HG02870 (cell line): Measurements from ENCODE around the gene UBAC2.

Experiments used
- ATAC-seq: cut with Tn5 transposase; IDR thresholded peaks from one replicate; pipeline ENCODE4 v1.9.1; 2021; ENCODE audit warnings: mild to moderate bottlenecking, moderate library complexity; ENCODE audit not compliant: unreplicated experiment

Gene UBAC2

DNA sequence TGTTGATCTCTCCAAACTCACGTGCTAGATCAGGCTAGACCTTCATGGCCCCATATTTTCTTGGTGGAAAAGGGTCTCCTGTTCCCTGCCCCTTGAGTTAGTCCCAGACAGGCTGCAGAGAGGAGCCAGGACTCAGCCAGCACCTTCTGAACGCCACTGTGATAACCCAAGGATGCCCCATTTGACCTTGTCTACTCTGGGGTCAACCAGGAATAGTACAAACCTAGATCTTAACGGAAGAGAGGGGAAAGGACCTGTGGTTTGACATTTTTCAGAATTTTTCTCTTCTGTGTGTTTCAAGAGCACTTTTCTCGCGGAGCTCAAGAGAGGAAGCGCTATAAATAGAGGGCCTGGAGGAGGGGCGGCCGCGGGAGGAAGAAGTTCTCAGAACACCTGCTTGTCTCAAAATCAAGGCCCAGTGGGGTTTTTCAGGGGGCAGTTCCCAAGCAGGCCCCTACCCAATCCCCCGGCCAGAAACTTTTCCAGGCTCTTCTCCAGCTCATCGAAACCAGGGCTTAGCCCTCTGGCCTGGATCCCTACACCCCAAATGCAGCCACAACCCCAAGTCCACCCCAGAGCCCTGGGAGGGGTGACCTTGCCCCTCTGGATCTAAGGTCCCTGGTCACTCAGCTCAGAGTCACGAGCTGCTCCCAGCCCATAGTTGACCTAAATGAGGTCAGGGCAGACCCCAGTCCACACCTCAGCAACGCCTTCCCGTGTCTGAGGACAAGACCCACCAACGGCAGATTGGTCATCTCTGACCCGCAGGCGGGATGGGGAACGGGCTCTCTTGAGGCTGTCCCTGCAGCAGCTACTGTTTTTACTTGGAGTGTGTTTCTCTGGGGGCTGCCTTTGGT is 225.1 kb downstream of the UBAC2 start:
- peak; percentile 63 for ATAC-seq

GRCh38 chr13:99426426-99426825 is 225.8 kb downstream of the UBAC2 start:
- no peak for ATAC-seq

DNA sequence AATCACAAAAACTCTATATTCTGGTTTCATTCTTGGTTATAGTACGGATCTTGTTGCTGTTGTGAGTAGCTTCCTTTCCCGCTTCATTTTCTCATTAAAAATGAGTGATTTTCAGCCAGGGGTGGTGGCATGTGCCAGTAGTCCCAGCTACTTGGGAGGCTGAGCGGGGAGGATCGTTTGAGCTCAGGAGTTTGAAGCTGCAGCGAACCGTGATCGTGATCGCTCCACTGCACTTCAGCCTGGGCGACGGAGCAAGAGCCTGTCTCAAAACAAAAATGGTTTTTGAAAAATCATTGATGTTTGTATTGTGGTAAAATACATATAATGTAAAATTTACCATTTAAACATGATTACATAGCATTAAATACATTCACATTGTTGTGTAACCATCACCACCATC is 229.0 kb downstream of the UBAC2 start:
- ATAC-seq, result no peak

DNA sequence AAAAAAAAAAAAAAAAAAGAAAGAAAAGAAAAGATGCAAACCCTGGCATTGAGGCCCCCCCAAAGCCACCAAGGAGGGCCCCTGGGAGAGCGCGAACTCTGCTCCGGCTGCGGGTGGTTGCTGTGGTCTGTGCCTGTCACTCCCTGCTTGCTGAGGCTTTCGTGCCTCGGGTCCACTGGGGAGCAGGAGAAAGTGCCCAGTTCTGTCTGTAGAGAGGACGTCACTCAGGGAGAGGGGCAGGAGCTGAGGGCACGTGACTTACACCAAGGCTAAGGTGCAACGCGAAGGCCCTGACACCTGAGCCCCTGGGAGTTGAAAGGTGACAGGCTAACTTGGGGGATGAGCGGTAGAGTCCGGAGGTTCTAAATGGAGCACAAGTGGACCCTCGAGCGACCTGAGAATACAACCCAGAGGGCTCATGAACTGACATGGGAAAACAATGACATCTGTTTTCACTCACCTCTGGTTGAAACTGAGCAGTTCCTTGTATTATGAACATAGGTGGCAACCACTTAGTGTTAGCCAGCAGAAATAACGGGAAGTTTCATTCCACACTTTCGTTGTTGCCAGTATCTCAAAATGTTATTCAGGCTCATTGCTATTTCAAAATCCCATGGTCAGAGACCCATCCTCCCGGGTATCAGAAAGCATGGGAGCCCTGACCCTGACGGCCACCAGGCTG is 231.4 kb downstream of the UBAC2 start:
- ATAC-seq, result peak; percentile 32

- peak; percentile 56 for ATAC-seq
Measured at GRCh38 chr13:99432609-99433542, 232.2 kb downstream of the UBAC2 start.

GRCh38 chr13:99433543-99434075 is 233.0 kb downstream of the UBAC2 start:
- ATAC-seq, result no peak

DNA sequence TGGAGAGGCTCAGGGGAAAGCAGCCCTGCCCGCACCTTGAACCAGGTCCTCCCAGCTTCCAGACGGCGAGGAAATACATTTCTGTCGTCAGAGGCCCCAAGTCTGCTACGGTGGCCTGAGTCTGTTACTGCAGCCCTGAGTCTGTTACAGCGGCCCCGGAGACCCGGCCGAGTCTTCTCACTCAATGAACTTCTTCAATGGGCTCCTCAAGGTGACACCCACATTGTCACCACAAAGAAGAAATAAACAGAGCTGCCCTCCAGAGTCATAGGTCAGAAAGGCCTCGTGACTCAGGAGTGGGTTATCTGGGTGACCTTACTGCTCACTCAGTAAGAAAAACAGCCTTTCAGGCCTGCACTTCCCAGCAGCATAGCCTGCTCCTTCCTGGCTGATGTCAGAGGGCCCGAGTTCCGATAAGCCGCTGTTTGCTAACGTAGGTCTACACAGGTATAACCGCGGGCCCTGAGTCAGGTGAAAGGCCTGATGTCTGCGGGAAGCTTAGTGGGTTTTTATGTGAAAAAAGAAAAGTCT is 233.7 kb downstream of the UBAC2 start:
- ATAC-seq, result no peak

GRCh38 chr13:99435116-99435515 is 234.5 kb downstream of the UBAC2 start:
- ATAC-seq, result no peak

DNA sequence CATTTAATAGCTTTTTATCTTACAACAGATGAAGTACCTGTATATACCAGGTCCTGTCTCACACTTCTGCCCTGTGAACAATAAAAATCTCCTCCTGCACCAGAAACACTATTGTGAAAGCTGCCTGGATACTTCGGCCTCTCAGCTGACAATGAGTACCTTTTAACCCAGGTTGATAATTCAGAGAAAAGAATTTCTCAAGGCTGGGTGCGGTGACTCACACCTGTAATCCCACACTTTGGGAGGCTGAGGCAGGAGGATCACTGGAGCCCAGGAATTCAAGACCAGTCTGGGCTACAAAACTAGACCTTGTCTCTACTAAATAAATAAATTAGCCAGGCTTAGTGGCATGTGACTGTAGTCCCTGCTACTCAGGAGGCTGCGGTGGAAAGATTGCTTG is 235.3 kb downstream of the UBAC2 start:
- no peak for ATAC-seq
